Islet of Langerhans (tissue), 1 donor: ENCODE results near the gene SLC12A9.
"Not testable (repeated sequence)": the region's sequence is repeated elsewhere in the genome, so short reads cannot be mapped to it uniquely, and the experiment has no call there.

Source experiments
- FAIRE-seq: peaks from one replicate; lab custom pipeline; 2011; peaks lifted over from hg19 to GRCh38; lab: Jason Lieb, UNC

The SLC12A9 gene

GRCh38 chr7:100897772-100898454 lies 45.4 kb downstream of the SLC12A9 start:
- FAIRE-seq = no peak

- FAIRE-seq = no peak
These were observed 46.9 kb downstream of the SLC12A9 start for GRCh38 chr7:100899432-100899831.

- FAIRE-seq = no peak
These were observed 48.5 kb downstream of the SLC12A9 start for GRCh38 chr7:100900978-100901377.

- FAIRE-seq = no peak
These were observed 49.4 kb downstream of the SLC12A9 start for GRCh38 chr7:100901921-100902332.

GRCh38 chr7:100902638-100903037 lies 50.1 kb downstream of the SLC12A9 start:
- no peak for FAIRE-seq

- FAIRE-seq = no peak
These were observed 56.0 kb downstream of the SLC12A9 start for GRCh38 chr7:100908512-100908911.

- not testable (repeated sequence) for FAIRE-seq
These were observed 57.9 kb downstream of the SLC12A9 start for GRCh38 chr7:100910443-100910842.

- no peak for FAIRE-seq
These were observed 59.0 kb downstream of the SLC12A9 start for GRCh38 chr7:100911484-100911883.

- no peak for FAIRE-seq
These were observed 61.8 kb downstream of the SLC12A9 start for GRCh38 chr7:100914208-100914878.

- no peak for FAIRE-seq
These were observed 62.5 kb downstream of the SLC12A9 start for GRCh38 chr7:100914879-100915447.
